ENCODE results near the gene IFNK.
"Not testable (repeated sequence)": the region's sequence is repeated elsewhere in the genome, so short reads cannot be mapped to it uniquely, and the experiment has no call there.

IFNK gene

DNA sequence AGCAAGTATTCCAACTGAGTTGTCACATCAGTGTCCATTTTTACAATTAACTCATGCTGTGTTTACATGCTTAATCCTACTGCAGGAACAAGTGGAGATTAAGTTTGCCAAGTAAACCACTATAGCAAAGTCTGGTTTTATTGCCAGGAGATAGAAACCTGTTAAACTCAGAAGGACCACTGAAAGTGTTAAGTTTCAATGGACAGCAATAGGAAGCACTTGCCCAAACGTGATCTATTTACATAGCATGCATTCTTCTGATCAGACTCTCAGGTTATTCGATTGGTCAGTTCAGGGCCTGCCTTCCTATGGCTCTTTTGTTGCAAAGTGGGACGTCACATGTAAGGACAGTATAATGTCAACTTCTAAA, 28.0 kb upstream of the IFNK start:
- H3K4me3 ChIP-seq (ENCODE audit: low read depth, low read length) = no peak overlapping the region
- no peaks in the 10 kb centered on the region for H3K36me3 ChIP-seq (ENCODE audit: control insufficient read depth, insufficient read depth, low read length)
- no peak overlapping the region for H2AFZ ChIP-seq
- H3K27ac ChIP-seq = no peak overlapping the region
- no peaks in the 10 kb centered on the region for H3K9me3 ChIP-seq (ENCODE audit: control insufficient read depth, low read length)
- H3K4me2 ChIP-seq (ENCODE audit: low read length) = no peak overlapping the region
- no peak overlapping the region for H3K9ac ChIP-seq
- no peaks in the 10 kb centered on the region for H3K79me2 ChIP-seq
- no peaks in the 10 kb centered on the region for H3K27me3 ChIP-seq (ENCODE audit: control insufficient read depth, insufficient read depth, low read length)
- no peaks in the 10 kb centered on the region for H3K4me1 ChIP-seq
- TF ChIP-seq, protein P1, sequence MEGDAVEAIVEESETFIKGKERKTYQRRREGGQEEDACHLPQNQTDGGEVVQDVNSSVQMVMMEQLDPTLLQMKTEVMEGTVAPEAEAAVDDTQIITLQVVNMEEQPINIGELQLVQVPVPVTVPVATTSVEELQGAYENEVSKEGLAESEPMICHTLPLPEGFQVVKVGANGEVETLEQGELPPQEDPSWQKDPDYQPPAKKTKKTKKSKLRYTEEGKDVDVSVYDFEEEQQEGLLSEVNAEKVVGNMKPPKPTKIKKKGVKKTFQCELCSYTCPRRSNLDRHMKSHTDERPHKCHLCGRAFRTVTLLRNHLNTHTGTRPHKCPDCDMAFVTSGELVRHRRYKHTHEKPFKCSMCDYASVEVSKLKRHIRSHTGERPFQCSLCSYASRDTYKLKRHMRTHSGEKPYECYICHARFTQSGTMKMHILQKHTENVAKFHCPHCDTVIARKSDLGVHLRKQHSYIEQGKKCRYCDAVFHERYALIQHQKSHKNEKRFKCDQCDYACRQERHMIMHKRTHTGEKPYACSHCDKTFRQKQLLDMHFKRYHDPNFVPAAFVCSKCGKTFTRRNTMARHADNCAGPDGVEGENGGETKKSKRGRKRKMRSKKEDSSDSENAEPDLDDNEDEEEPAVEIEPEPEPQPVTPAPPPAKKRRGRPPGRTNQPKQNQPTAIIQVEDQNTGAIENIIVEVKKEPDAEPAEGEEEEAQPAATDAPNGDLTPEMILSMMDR (IDR thresholded peaks at IDR 0.05) = no peak

DNA sequence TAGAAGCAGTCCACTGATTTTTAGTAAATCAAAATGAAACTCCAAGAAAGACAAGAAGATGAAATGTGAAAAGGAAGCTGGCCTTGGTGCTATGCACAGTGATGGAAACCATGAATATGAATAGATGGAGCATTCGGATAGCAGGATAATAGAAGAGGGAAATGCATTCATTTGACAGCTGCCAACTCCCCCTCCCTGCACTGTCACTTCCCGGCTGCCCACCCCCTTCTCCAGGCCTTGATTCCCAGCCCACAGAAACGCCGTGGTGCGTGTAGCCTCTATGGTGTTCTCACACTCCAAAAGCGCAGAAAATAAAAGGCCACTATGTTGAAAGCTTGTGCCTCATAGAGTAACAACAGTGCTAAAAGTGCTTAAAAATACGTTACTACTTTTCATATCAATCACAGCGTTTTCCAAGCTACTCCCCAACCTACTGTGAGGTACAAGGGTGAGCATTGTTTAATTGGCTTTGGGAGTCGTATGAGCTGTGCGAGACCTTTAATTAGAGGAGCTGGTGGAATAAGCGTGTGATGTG, 26.1 kb upstream of the IFNK start:
- TF ChIP-seq, protein P1 (IDR thresholded peaks at IDR 0.05) = no peak
- Histone ChIP-seq H3K4me1 (no peaks in the 10 kb centered on the region), H2AFZ (no peak overlapping the region), H3K27ac (no peak overlapping the region), H3K36me3 (ENCODE audit: control insufficient read depth, insufficient read depth, low read length) (no peaks in the 10 kb centered on the region), H3K4me3 (ENCODE audit: low read depth, low read length) (no peak overlapping the region), H3K4me2 (ENCODE audit: low read length) (no peak overlapping the region), H3K27me3 (ENCODE audit: control insufficient read depth, insufficient read depth, low read length) (no peaks in the 10 kb centered on the region), H3K9ac (no peak overlapping the region), H3K79me2 (no peaks in the 10 kb centered on the region), H3K9me3 (ENCODE audit: control insufficient read depth, low read length) (no peaks in the 10 kb centered on the region)

DNA sequence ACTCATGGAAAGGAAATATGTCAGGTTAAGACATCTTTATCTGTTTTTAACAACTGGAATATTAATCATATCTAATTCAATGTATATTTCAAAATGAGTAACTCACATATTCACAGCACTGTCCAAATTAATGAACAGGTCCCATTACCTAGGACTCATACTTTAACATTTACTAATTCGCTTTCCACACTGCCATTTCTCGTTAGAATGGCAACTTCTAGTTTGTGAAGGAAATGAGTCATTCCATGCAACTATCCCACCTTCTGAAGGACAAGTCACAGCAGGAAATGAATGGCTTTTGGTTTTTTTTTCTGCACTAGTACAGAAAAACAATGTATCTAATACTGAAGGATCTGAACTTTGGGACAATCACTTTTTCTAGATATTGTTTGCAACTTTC, 24.6 kb upstream of the IFNK start:
- TF ChIP-seq, protein P1 (IDR thresholded peaks at IDR 0.05) = no peak
- H3K27ac ChIP-seq = no peak overlapping the region
- H3K4me3 ChIP-seq (ENCODE audit: low read depth, low read length) = no peak overlapping the region
- no peaks in the 10 kb centered on the region for H3K9me3 ChIP-seq (ENCODE audit: control insufficient read depth, low read length)
- no peaks in the 10 kb centered on the region for H3K4me1 ChIP-seq
- no peaks in the 10 kb centered on the region for H3K79me2 ChIP-seq
- no peak overlapping the region for H3K4me2 ChIP-seq (ENCODE audit: low read length)
- H2AFZ ChIP-seq = no peak overlapping the region
- H3K36me3 ChIP-seq (ENCODE audit: control insufficient read depth, insufficient read depth, low read length) = no peaks in the 10 kb centered on the region
- no peaks in the 10 kb centered on the region for H3K27me3 ChIP-seq (ENCODE audit: control insufficient read depth, insufficient read depth, low read length)
- H3K9ac ChIP-seq = no peak overlapping the region

DNA sequence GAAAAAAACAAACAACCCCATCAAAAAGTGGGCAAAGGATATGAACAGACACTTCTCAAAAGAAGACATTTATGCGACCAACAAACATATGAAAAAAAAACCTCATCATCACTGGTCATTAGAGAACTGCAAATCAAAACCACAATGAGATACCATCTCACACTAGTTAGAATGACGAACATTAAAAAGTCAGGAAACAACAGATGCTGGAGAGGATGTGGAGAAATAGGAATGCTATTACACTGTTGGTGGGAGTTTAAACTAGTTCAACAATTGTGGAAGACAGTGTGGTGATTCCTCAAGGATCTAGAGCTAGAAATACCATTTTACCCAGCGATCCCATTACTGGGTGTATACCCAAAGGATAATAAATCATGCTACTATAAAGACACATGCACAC, 23.2 kb upstream of the IFNK start:
- H3K4me1 ChIP-seq; H3K79me2 ChIP-seq; H3K4me2 ChIP-seq (ENCODE audit: low read length); H3K36me3 ChIP-seq (ENCODE audit: control insufficient read depth, insufficient read depth, low read length); H2AFZ ChIP-seq; H3K4me3 ChIP-seq (ENCODE audit: low read depth, low read length); H3K27me3 ChIP-seq (ENCODE audit: control insufficient read depth, insufficient read depth, low read length); H3K9ac ChIP-seq; H3K27ac ChIP-seq; H3K9me3 ChIP-seq (ENCODE audit: control insufficient read depth, low read length): not testable (repeated sequence)

DNA sequence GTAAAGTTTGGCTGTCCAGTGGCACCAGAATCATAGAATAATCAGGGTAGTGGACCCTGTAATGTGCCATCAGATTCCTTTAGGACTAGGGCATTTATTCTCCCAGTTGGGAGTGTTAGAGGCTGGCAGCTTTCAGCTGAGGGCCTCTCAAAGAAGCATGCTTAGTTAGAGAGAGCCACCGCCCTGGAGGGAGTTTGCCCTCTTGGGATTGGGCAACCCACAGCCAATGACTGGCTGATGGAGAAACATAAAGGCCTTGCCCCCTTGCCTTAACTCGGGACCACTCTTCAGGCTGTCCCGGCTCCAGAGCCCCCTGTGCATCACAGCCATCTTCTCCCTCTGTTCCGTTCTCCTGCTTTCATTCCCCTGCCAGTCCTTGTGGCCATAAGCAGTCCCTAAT, 20.5 kb upstream of the IFNK start:
- Histone ChIP-seq H3K4me1 (no peaks in the 10 kb centered on the region), H2AFZ (no peak overlapping the region), H3K9ac (no peak overlapping the region), H3K4me3 (ENCODE audit: low read depth, low read length) (no peak overlapping the region), H3K36me3 (ENCODE audit: control insufficient read depth, insufficient read depth, low read length) (no peaks in the 10 kb centered on the region), H3K79me2 (no peaks in the 10 kb centered on the region), H3K4me2 (ENCODE audit: low read length) (no peak overlapping the region), H3K27ac (no peak overlapping the region), H3K27me3 (ENCODE audit: control insufficient read depth, insufficient read depth, low read length) (no peaks in the 10 kb centered on the region), H3K9me3 (ENCODE audit: control insufficient read depth, low read length) (no peaks in the 10 kb centered on the region)
- TF ChIP-seq, protein P1 (IDR thresholded peaks at IDR 0.05) = no peak

All from parathyroid adenoma (tissue), 2 donors.